Activated B cell treated with CpG ODN at 0.5 μM for 24 hours (primary cell): ENCODE data around the gene MAFG. TPM values are rescaled to one million over a fixed set of nuclear protein-coding genes. Genes with fewer than 3 reads are reported as not detected.

Source experiments
- ATAC-seq: fragments of 200-7000 bp; cut with Tn5 transposase; one replicate; pipeline ENCODE4 v1.10.0; 2021; ENCODE audit warnings: low read depth, mild to moderate bottlenecking, moderate library complexity
- CTCF ChIA-PET: fragments of 350-600 bp; sonication (Branson Sonifier 250); formaldehyde crosslinking; loops from one replicate; lab custom pipeline; 2021; ENCODE audit warnings: antibody characterized with exemption; lab: Charles Lee
- POLR2A ChIA-PET: fragments of 350-600 bp; sonication (Branson Sonifier 250); formaldehyde crosslinking; loops from one replicate; lab custom pipeline; 2021; ENCODE audit warnings: antibody characterized with exemption; lab: Charles Lee
- DNase-seq: peaks from one replicate; pipeline ENCODE4 v3.0.0; 2022
- H3K27ac Mint-ChIP-seq: one replicate; pipeline ENCODE4 v1.8.0; 2020; ENCODE audit warnings: mixed read lengths
- H3K27me3 Mint-ChIP-seq: one replicate; pipeline ENCODE4 v1.8.0; 2021; ENCODE audit warnings: mixed read lengths
- H3K36me3 Mint-ChIP-seq: one replicate; pipeline ENCODE4 v1.8.0; 2021; ENCODE audit warnings: low read depth, mixed read lengths
- H3K4me1 Mint-ChIP-seq: one replicate; pipeline ENCODE4 v1.8.0; 2021; ENCODE audit warnings: mixed read lengths
- H3K4me3 Mint-ChIP-seq: one replicate; pipeline ENCODE4 v1.8.0; 2020; ENCODE audit warnings: mild to moderate bottlenecking, mixed read lengths
- H3K9me3 Mint-ChIP-seq: one replicate; pipeline ENCODE4 v1.8.0; 2020; ENCODE audit warnings: mixed read lengths
- intact Hi-C: fragments of 100-400 bp; cut with micrococcal nuclease; formaldehyde crosslinking; loops from one replicate; pipeline ENCODE4 v1.15.1; 2024
- total RNA-seq: library from RNA; stranded (reverse); gene quantifications from 2 replicates; pipeline ENCODE4 v1.2.3, GENCODE V29; 2022
- TF ChIP-seq, protein P1 (sequence below): fragments of 200-600 bp; IDR thresholded peaks from one replicate; pipeline ENCODE4 v1.8.0; 2022; ENCODE audit warnings: antibody characterized with exemption, mild to moderate bottlenecking

The MAFG gene
- total RNA-seq, 1 donor from 2014 or later, result 30.7 TPM

DNA sequence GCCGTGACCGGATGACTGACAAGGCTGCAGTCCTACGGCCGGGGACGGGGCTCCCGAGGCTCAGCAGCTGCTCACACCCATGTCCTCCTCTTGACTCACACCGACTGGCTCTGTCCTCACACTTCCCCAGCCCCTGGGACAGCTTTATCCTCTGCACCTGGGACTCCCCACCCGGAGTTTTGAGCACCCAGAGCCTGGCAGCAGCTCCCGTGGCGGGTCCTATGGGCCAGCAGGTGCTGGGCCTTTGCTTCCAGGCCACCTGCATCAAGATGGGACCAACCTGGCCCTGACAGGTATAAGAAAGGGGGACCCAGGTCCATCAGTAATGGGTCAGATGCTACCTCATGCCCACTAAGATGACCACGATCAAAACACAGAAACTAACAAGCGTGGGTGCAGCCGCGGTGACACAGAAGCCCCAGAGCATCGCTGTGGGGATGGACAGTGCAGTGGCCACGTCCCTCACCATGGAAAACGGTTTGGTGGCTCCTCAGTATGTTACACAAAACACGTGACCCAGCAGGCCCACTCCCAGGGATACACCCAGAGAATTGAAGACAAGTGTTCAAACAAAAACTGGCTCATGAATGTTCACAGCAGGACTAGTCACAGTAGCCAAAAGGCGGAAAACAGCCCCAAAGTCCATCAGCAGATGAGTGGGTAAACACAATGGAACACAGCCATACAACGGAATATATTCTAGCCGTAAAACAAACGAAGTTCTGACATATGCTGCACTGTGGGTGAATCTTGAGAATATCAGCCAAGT lies 36.7 kb upstream of the MAFG start:
- H3K9me3 Mint-ChIP-seq, result no peaks in the 10 kb centered on the region
- H3K36me3 Mint-ChIP-seq, result no peaks in the 10 kb centered on the region
- DNase-seq (no peak), ATAC-seq (no peak)
- peaks cover 14% of the 10 kb centered on the region for H3K4me1 Mint-ChIP-seq
- H3K4me3 Mint-ChIP-seq, result no peak overlapping the region
- no peak overlapping the region for H3K27ac Mint-ChIP-seq
- ChIA-PET POLR2A (no interaction called here), CTCF (no interaction called here)
- intact Hi-C loops, result loop anchor here (5.0 kb wide), 1 partner anchor 133 kb away; the partner anchor contains the start of gene FASN
- TF ChIP-seq, protein P1, sequence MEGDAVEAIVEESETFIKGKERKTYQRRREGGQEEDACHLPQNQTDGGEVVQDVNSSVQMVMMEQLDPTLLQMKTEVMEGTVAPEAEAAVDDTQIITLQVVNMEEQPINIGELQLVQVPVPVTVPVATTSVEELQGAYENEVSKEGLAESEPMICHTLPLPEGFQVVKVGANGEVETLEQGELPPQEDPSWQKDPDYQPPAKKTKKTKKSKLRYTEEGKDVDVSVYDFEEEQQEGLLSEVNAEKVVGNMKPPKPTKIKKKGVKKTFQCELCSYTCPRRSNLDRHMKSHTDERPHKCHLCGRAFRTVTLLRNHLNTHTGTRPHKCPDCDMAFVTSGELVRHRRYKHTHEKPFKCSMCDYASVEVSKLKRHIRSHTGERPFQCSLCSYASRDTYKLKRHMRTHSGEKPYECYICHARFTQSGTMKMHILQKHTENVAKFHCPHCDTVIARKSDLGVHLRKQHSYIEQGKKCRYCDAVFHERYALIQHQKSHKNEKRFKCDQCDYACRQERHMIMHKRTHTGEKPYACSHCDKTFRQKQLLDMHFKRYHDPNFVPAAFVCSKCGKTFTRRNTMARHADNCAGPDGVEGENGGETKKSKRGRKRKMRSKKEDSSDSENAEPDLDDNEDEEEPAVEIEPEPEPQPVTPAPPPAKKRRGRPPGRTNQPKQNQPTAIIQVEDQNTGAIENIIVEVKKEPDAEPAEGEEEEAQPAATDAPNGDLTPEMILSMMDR, result no peak
- peaks cover 12% of the 10 kb centered on the region for H3K27me3 Mint-ChIP-seq

DNA sequence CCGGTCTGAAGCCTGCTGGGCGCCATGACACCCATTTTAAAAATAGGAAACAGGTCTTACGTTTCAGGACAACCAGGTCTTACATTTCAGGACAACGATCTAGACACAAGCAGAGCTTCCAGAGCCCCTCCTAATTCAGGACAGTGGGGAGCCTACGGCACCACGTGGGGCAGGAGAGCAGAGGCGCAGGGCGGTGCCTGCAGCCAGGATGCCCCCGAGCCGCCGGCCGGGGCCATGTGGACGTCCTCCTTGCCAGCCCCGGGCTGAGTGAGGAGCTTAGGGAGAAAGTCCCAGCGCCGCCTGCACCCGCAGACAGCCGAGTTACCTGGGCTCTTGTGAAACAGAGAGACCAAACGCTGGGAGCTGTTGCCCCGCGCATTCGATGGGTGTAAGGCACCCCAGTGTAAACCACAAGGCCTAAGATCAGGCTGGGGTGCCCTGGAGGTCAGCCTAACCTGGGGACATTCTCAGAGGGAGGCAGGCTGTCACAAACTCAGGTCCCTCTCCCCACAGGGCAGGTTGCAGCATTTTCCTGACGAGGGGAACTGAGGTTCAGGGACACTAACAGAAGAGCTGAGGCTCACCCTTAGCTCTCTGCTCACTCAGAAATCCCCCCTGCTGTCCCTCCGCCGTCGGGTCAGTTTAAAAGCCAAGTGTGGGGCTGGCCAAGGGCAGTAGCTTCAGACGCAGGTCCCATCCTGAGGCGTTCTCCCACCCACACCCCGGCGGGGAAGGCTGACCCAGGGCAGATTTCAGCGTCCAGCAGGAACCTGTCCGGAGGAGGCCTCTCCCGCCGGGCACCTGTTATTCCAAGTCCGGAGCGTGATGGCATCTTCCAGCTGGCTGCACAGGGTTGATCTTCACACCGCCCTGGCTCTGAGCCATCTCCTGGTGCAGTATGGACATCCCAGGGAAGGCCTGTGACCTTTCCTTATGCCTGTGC lies 35.2 kb upstream of the MAFG start:
- H3K4me3 Mint-ChIP-seq, result no peak overlapping the region

DNA sequence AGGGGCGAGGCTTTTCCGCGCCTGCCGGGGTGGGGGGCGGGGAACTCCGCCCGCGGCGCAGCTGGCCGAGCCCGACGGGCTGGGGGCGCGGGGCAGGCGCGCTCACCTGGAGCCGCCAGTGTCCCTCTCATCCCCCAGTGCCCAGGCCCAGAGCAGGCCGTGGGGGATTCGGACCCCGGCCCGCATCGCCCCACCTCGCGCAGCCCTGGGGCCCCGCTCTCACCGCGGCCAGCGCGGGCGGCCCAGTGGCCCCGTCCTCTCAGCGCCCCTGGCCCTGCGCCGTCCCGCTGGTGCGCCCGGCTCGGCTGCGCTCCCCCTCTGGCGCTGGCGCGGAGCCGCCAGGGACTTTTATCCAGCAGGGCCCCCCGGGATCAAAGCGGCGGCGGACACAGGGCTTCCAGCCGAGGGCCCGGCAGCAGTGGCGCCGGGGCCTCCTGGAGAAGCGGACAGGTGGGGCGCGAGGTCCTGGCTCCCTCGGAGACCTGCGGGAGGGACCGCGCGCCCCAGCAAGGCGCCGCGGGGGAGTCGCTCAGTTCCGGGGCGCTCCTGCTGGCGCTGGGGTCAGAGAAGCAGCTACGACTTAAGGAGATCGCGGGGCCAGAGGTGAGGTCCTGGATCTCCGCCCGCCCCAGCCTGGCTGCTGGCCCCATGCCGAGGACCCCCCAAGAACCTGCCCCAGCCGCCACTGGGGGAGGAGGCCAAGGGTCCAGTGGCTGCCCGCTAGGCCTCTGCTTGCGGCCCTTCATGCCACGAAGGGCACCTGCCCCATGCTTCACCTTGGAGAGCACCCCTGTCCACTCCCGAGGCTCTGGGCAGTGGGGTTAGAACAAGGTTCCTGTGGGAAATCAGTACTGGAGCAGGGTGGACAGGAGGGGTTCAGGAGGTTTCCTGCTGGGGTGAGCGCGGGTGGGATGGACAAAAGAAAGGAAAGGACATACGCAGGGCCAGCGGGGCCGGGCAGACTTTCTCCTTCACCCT lies 34.3 kb upstream of the MAFG start:
- H3K27ac Mint-ChIP-seq, result no peak overlapping the region
- no peaks in the 10 kb centered on the region for H3K9me3 Mint-ChIP-seq
- intact Hi-C loops, result loop anchor here (5.0 kb wide), 1 partner anchor 135 kb away; the partner anchor contains the start of gene FASN
- H3K27me3 Mint-ChIP-seq, result peaks cover 25% of the 10 kb centered on the region
- H3K4me1 Mint-ChIP-seq, result peaks cover 10% of the 10 kb centered on the region
- ChIA-PET POLR2A (no interaction called here), CTCF (no interaction called here)
- TF ChIP-seq, protein P1, result no peak
- no peak overlapping the region for H3K4me3 Mint-ChIP-seq
- DNase-seq (no peak), ATAC-seq (no peak)
- no peaks in the 10 kb centered on the region for H3K36me3 Mint-ChIP-seq

More for the DNA sequence above, 35.2 kb upstream of the MAFG start:
- ChIA-PET POLR2A (no interaction called here), CTCF (no interaction called here)
- DNase-seq (no peak), ATAC-seq (no peak)
- Mint-ChIP-seq H3K4me1 (peaks cover 13% of the 10 kb centered on the region), H3K27me3 (peaks cover 20% of the 10 kb centered on the region), H3K9me3 (no peaks in the 10 kb centered on the region), H3K36me3 (no peaks in the 10 kb centered on the region), H3K27ac (no peak overlapping the region)
- TF ChIP-seq, protein P1, result no peak
- intact Hi-C loops, result loop anchor here (5.0 kb wide), 1 partner anchor 135 kb away; the partner anchor contains the start of gene FASN

DNA sequence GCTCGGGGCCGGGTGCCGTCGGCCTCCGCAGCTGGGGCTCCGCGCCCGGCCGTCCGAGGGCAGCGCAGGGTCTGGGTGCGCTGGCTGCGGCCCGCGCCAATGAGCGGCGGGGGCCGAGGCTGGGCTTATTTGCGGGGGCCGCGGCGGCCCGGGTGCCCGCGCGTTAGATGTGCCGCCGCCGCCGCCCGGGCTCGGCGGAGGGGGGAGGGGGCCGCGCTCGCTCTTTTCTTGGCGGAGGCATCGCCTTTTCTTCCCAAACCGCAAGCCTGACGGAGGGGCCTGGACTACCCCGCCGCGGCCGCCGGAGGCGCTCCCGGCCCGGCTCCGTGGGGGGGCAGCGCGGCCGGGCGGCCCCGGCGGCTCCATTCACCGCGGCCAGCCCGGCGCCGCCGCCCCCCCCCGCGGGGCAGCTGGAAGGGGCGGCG lies 33.6 kb upstream of the MAFG start, which contains the start of gene NOTUM:
TSS of gene NOTUM (minus strand) at position 101 of the 425 bp plus-strand sequence. CDS start 278 bp downstream, outside the sequence.
- Mint-ChIP-seq H3K4me3 (no peak within 1 kb of the TSS), H3K36me3 (no peaks in the 10 kb centered on the region), H3K9me3 (no peaks in the 10 kb centered on the region), H3K27ac (no peak within 1 kb of the TSS), H3K4me1 (peaks cover 5% of the 10 kb centered on the region), H3K27me3 (peaks cover 25% of the 10 kb centered on the region)
- ATAC-seq, result peak; percentile 35
- POLR2A ChIA-PET, result interaction anchor here (0.5 to 1.4 kb wide), 3 partner anchors 23 to 105 kb away, joined by 3 to 4 read pairs (median 3); no protein-coding TSS in a partner anchor
- DNase-seq, result no peak
- CTCF ChIA-PET, result interaction anchor here (0.8 kb wide), 1 partner anchor 59 kb away, joined by 3 read pairs; no protein-coding TSS in a partner anchor
- TF ChIP-seq, protein P1, result no peak
- intact Hi-C loops, result loop anchor here (5.0 kb wide), 1 partner anchor 136 kb away; the partner anchor contains the start of gene FASN
